HEK293 (cell line): ENCODE results near the gene ACSS2.

Experiments used
- ATF2 ChIP-seq: fragments of 450-650 bp; formaldehyde crosslinking; IDR thresholded peaks from 2 replicates; pipeline ENCODE4 v1.5.1; 2016; ENCODE audit warnings: missing biosample characterization, missing genetic modification characterization, low read depth
- GLI2 ChIP-seq: fragments of 450-650 bp; formaldehyde crosslinking; IDR thresholded peaks from 2 replicates; pipeline ENCODE4; 2017; ENCODE audit warnings: missing biosample characterization, missing genetic modification characterization, low read depth, borderline replicate concordance
- KLF17 ChIP-seq: fragments of 450-650 bp; formaldehyde crosslinking; IDR thresholded peaks from 2 replicates; pipeline ENCODE4 v1.5.1; 2016; ENCODE audit warnings: missing biosample characterization, missing genetic modification characterization
- KLF7 ChIP-seq: fragments of 450-650 bp; formaldehyde crosslinking; IDR thresholded peaks from 2 replicates; pipeline ENCODE4 v1.5.1; 2016; ENCODE audit warnings: missing biosample characterization, missing genetic modification characterization, borderline replicate concordance
- KLF9 ChIP-seq: fragments of 450-650 bp; formaldehyde crosslinking; IDR thresholded peaks from 2 replicates; pipeline ENCODE4 v1.5.1; 2016; ENCODE audit warnings: missing biosample characterization, missing genetic modification characterization, low read depth
- MZF1 ChIP-seq: fragments of 450-650 bp; formaldehyde crosslinking; IDR thresholded peaks from 2 replicates; pipeline ENCODE4 v1.5.1; 2017; ENCODE audit warnings: missing biosample characterization, missing genetic modification characterization, borderline replicate concordance
- REPIN1 ChIP-seq: fragments of 450-650 bp; formaldehyde crosslinking; IDR thresholded peaks from 2 replicates; pipeline ENCODE4 v1.5.1; 2017; ENCODE audit warnings: missing biosample characterization, missing genetic modification characterization, low read depth
- SP3 ChIP-seq: fragments of 450-650 bp; formaldehyde crosslinking; IDR thresholded peaks from 2 replicates; pipeline ENCODE4 v1.5.1; 2016; ENCODE audit warnings: missing biosample characterization, missing genetic modification characterization
- WT1 ChIP-seq: fragments of 450-650 bp; formaldehyde crosslinking; IDR thresholded peaks from 2 replicates; pipeline ENCODE4 v1.5.1; 2016; ENCODE audit warnings: missing biosample characterization, missing genetic modification characterization
- ZBTB1 ChIP-seq: fragments of 450-650 bp; formaldehyde crosslinking; IDR thresholded peaks from 2 replicates; pipeline ENCODE4 v1.5.1; 2016; ENCODE audit warnings: missing biosample characterization, missing genetic modification characterization
- ZBTB17 ChIP-seq: fragments of 450-650 bp; formaldehyde crosslinking; IDR thresholded peaks from 2 replicates; pipeline ENCODE4 v1.5.1; 2016; ENCODE audit warnings: missing biosample characterization, missing genetic modification characterization
- ZNF155 ChIP-seq: fragments of 450-650 bp; formaldehyde crosslinking; IDR thresholded peaks from 2 replicates; pipeline ENCODE4 v1.5.1; 2016; ENCODE audit warnings: missing biosample characterization, missing genetic modification characterization
- ZNF157 ChIP-seq: fragments of 450-650 bp; formaldehyde crosslinking; IDR thresholded peaks from 2 replicates; pipeline ENCODE4 v1.5.1; 2016; ENCODE audit warnings: missing biosample characterization, missing genetic modification characterization
- ZNF221 ChIP-seq: fragments of 450-650 bp; formaldehyde crosslinking; IDR thresholded peaks from 2 replicates; pipeline ENCODE4 v1.5.1; 2017; ENCODE audit warnings: missing biosample characterization, missing genetic modification characterization, borderline replicate concordance
- ZNF248 ChIP-seq: fragments of 450-650 bp; formaldehyde crosslinking; IDR thresholded peaks from 2 replicates; pipeline ENCODE4 v1.5.1; 2017; ENCODE audit warnings: missing biosample characterization, missing genetic modification characterization
- ZNF292 ChIP-seq: fragments of 450-650 bp; formaldehyde crosslinking; IDR thresholded peaks from 2 replicates; pipeline ENCODE4 v1.5.1; 2016; ENCODE audit warnings: low read depth, missing biosample characterization, missing genetic modification characterization, borderline replicate concordance
- ZNF311 ChIP-seq: fragments of 450-650 bp; formaldehyde crosslinking; IDR thresholded peaks from 2 replicates; pipeline ENCODE4 v1.5.1; 2017; ENCODE audit warnings: missing biosample characterization, missing genetic modification characterization, borderline replicate concordance
- ZNF37A ChIP-seq: fragments of 450-650 bp; IDR thresholded peaks from 2 replicates; pipeline ENCODE4 v1.5.1; 2018; ENCODE audit warnings: missing biosample characterization, missing genetic modification characterization
- ZNF416 ChIP-seq: fragments of 450-650 bp; formaldehyde crosslinking; IDR thresholded peaks from 2 replicates; pipeline ENCODE4 v1.5.1; 2016; ENCODE audit warnings: missing biosample characterization, missing genetic modification characterization
- ZNF426 ChIP-seq: fragments of 450-650 bp; formaldehyde crosslinking; IDR thresholded peaks from 2 replicates; pipeline ENCODE4 v1.5.1; 2017; ENCODE audit warnings: missing biosample characterization, missing genetic modification characterization, mild to moderate bottlenecking, inconsistent platforms, moderate library complexity
- ZNF473 ChIP-seq: fragments of 450-650 bp; formaldehyde crosslinking; IDR thresholded peaks from 2 replicates; pipeline ENCODE4 v1.5.1; 2017; ENCODE audit warnings: missing biosample characterization, missing genetic modification characterization
- ZNF530 ChIP-seq: fragments of 450-650 bp; formaldehyde crosslinking; IDR thresholded peaks from 2 replicates; pipeline ENCODE4 v1.5.1; 2016; ENCODE audit warnings: low read depth, missing biosample characterization, missing genetic modification characterization
- ZNF555 ChIP-seq: fragments of 450-650 bp; formaldehyde crosslinking; conservative IDR thresholded peaks from 2 replicates; pipeline ENCODE4 v1.5.1; 2017; ENCODE audit warnings: missing biosample characterization, mild to moderate bottlenecking, missing genetic modification characterization, inconsistent platforms
- ZNF658 ChIP-seq: fragments of 450-650 bp; formaldehyde crosslinking; IDR thresholded peaks from 2 replicates; pipeline ENCODE4; 2016; ENCODE audit warnings: missing biosample characterization, missing genetic modification characterization
- ZNF670 ChIP-seq: fragments of 450-650 bp; formaldehyde crosslinking; IDR thresholded peaks from 2 replicates; pipeline ENCODE4 v1.5.1; 2016; ENCODE audit warnings: missing biosample characterization, missing genetic modification characterization, low read depth
- ZNF677 ChIP-seq: fragments of 450-650 bp; IDR thresholded peaks from 2 replicates; pipeline ENCODE4 v1.5.0; 2018; ENCODE audit warnings: missing biosample characterization, mild to moderate bottlenecking, missing genetic modification characterization, moderate library complexity
- ZNF76 ChIP-seq: fragments of 450-650 bp; formaldehyde crosslinking; IDR thresholded peaks from 2 replicates; pipeline ENCODE4; 2016; ENCODE audit warnings: low read depth, missing biosample characterization, missing genetic modification characterization, borderline replicate concordance
- ZNF768 ChIP-seq: fragments of 450-650 bp; formaldehyde crosslinking; IDR thresholded peaks from 2 replicates; pipeline ENCODE4 v1.5.1; 2018; ENCODE audit warnings: missing biosample characterization, mild to moderate bottlenecking, missing genetic modification characterization
- TF ChIP-seq, protein P1 (sequence below): fragments of 450-650 bp; formaldehyde crosslinking; IDR thresholded peaks from 2 replicates; pipeline ENCODE4 v1.5.1; 2016; ENCODE audit warnings: missing biosample characterization, missing genetic modification characterization, low read depth
- TF ChIP-seq, protein P2 (sequence below): IDR thresholded peaks from 2 replicates; pipeline ENCODE4 v1.6.1; 2011; ENCODE audit warnings: mild to moderate bottlenecking, low read depth, low read length, borderline replicate concordance
- TF ChIP-seq, protein P3 (sequence below): fragments of 450-650 bp; formaldehyde crosslinking; IDR thresholded peaks from 2 replicates; pipeline ENCODE4 v1.5.1; 2016; ENCODE audit warnings: missing biosample characterization, missing genetic modification characterization, borderline replicate concordance
- TF ChIP-seq, protein P4 (sequence below): fragments of 450-650 bp; formaldehyde crosslinking; IDR thresholded peaks from 2 replicates; pipeline ENCODE4 v1.5.1; 2016; ENCODE audit warnings: missing biosample characterization, missing genetic modification characterization

The ACSS2 gene

GRCh38 chr20:34875642-34876405 is 588 bp upstream of the ACSS2 start (continued):
- TF ChIP-seq, protein P1, sequence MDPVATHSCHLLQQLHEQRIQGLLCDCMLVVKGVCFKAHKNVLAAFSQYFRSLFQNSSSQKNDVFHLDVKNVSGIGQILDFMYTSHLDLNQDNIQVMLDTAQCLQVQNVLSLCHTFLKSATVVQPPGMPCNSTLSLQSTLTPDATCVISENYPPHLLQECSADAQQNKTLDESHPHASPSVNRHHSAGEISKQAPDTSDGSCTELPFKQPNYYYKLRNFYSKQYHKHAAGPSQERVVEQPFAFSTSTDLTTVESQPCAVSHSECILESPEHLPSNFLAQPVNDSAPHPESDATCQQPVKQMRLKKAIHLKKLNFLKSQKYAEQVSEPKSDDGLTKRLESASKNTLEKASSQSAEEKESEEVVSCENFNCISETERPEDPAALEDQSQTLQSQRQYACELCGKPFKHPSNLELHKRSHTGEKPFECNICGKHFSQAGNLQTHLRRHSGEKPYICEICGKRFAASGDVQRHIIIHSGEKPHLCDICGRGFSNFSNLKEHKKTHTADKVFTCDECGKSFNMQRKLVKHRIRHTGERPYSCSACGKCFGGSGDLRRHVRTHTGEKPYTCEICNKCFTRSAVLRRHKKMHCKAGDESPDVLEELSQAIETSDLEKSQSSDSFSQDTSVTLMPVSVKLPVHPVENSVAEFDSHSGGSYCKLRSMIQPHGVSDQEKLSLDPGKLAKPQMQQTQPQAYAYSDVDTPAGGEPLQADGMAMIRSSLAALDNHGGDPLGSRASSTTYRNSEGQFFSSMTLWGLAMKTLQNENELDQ (tag by site-specific recombination), result no peak
- no peak for TF ChIP-seq ATF2 (tag by site-specific recombination)
- TF ChIP-seq ZBTB17 (tag by site-specific recombination), result peak; percentile 80
- TF ChIP-seq, protein P2, sequence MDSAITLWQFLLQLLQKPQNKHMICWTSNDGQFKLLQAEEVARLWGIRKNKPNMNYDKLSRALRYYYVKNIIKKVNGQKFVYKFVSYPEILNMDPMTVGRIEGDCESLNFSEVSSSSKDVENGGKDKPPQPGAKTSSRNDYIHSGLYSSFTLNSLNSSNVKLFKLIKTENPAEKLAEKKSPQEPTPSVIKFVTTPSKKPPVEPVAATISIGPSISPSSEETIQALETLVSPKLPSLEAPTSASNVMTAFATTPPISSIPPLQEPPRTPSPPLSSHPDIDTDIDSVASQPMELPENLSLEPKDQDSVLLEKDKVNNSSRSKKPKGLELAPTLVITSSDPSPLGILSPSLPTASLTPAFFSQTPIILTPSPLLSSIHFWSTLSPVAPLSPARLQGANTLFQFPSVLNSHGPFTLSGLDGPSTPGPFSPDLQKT, result no peak
- TF ChIP-seq ZNF76 (tag by site-specific recombination), result no peak
- no peak for TF ChIP-seq ZNF658 (tag by site-specific recombination)
- peak; percentile 97 for TF ChIP-seq KLF9 (tag by site-specific recombination)
- peak; percentile 98 for TF ChIP-seq SP3
- no peak for TF ChIP-seq ZNF37A (tag by site-specific recombination)
- no peak for TF ChIP-seq ZNF426 (tag by site-specific recombination)
- TF ChIP-seq ZNF670 (tag by site-specific recombination), result no peak
- no peak for TF ChIP-seq MZF1 (tag by site-specific recombination)
- TF ChIP-seq ZNF555 (tag by site-specific recombination), result no peak
- TF ChIP-seq KLF7 (tag by site-specific recombination), result peak; percentile 60; the same call in 1 of the 2 replicates
- TF ChIP-seq ZNF248 (tag by site-specific recombination), result no peak
- TF ChIP-seq ZNF677 (tag by site-specific recombination), result no peak
- TF ChIP-seq, protein P3, sequence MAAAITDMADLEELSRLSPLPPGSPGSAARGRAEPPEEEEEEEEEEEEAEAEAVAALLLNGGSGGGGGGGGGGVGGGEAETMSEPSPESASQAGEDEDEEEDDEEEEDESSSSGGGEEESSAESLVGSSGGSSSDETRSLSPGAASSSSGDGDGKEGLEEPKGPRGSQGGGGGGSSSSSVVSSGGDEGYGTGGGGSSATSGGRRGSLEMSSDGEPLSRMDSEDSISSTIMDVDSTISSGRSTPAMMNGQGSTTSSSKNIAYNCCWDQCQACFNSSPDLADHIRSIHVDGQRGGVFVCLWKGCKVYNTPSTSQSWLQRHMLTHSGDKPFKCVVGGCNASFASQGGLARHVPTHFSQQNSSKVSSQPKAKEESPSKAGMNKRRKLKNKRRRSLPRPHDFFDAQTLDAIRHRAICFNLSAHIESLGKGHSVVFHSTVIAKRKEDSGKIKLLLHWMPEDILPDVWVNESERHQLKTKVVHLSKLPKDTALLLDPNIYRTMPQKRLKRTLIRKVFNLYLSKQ (tag by site-specific recombination), result no peak
- 0 out of 2 replicates have a peak, but pooled peaks have one; percentile 35 for TF ChIP-seq KLF17 (tag by site-specific recombination)
- peak; percentile 71 for TF ChIP-seq WT1 (tag by site-specific recombination)
- TF ChIP-seq GLI2, result no peak
- no peak for TF ChIP-seq ZNF416 (tag by site-specific recombination)
- no peak for TF ChIP-seq ZNF155 (tag by site-specific recombination)
- TF ChIP-seq, protein P4, sequence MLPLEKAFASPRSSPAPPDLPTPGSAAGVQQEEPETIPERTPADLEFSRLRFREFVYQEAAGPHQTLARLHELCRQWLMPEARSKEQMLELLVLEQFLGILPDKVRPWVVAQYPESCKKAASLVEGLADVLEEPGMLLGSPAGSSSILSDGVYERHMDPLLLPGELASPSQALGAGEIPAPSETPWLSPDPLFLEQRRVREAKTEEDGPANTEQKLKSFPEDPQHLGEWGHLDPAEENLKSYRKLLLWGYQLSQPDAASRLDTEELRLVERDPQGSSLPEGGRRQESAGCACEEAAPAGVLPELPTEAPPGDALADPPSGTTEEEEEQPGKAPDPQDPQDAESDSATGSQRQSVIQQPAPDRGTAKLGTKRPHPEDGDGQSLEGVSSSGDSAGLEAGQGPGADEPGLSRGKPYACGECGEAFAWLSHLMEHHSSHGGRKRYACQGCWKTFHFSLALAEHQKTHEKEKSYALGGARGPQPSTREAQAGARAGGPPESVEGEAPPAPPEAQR (tag by site-specific recombination), result no peak
- TF ChIP-seq ZNF473 (tag by site-specific recombination), result no peak
- TF ChIP-seq ZBTB1 (tag by site-specific recombination), result no peak
- no peak for TF ChIP-seq ZNF221 (tag by site-specific recombination)
- TF ChIP-seq ZNF292 (tag by site-specific recombination), result no peak
- no peak for TF ChIP-seq ZNF530 (tag by site-specific recombination)
- no peak for TF ChIP-seq REPIN1 (tag by site-specific recombination)
- no peak for TF ChIP-seq ZNF311
- no peak for TF ChIP-seq ZNF157
- TF ChIP-seq ZNF768 (tag by site-specific recombination), result no peak
